GM21825 (cell line): ENCODE measurements around the gene TMUB2.

ENCODE experiments used
- ATAC-seq: cut with Tn5 transposase; IDR thresholded peaks from one replicate; pipeline ENCODE4 v1.9.1; 2021; ENCODE audit warnings: mild to moderate bottlenecking, moderate library complexity; ENCODE audit not compliant: unreplicated experiment

Gene TMUB2

DNA sequence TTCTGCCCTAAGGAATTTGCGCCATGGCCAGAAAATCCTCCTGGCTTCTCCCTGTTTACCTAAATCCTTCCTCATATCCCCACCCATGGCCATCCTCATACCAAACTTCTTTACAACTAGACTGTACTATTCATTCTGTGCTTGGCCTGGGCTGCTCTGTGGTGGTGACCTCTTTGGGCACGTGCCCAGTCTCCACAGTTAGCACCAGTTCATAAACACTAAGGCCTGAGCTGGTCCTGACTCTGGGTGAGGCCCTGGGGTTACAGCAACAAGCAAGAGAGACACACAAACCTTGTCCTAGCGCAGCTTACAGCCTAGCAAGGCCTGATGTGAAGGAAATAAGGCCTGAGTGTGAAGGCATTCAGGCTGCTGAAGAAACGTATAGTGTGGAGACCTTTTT is 16.0 kb downstream of the TMUB2 start:
- no peak for ATAC-seq

DNA sequence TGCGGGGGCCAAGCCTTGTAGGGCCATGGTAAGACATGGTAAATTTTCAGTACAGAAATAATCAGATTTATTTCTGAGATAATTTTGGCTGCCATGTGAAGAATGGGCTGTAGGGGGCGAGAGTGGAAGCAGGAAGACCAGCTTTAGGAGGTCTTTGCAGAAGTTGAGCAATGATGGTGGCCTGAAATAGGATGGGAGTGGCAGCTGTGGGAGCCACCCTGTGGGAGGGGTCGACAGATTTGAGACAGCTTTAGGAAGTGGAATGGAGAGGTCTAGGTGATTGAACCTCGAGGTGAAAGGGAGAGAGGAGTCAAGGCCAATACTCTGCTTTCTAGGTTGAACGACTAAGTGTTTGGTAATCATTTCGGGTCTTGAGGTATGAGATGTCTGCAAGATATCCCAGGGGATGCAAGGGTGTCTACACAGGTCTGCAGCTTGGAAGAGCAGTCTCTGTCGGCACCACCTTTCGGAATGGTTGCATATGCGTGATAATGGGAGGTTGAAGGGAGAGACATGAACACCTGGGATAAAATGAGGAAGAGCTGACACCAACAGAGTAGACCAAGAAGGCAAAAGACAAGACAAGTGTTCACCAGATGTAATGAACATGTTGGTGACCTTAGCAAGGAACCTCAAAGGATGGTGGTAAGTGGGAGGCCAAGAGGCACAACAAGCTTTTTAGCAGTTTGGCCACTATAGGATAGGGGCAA is 17.1 kb downstream of the TMUB2 start:
- ATAC-seq: no peak

DNA sequence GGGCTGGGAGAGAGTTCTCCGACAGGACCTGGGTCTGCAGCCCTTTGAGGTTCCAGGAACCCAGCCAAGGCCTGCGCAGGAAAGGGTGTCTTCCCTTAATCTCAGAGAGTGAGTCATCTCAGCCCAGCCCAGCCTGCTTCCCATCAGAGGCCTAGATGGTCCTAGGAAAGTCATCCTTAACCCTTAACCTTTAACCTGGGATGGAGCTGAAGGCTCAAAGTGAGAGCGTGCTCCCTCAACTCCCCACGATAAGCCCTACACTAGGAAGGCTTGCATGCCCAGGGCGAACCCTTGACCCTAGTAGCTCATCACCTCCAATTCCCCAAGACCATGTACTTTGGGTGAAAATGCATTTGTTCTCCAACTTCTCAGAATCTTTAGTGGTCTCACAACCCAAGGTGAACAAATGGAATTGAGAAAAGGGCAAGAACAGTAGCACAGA is 17.7 kb downstream of the TMUB2 start:
- no peak for ATAC-seq

DNA sequence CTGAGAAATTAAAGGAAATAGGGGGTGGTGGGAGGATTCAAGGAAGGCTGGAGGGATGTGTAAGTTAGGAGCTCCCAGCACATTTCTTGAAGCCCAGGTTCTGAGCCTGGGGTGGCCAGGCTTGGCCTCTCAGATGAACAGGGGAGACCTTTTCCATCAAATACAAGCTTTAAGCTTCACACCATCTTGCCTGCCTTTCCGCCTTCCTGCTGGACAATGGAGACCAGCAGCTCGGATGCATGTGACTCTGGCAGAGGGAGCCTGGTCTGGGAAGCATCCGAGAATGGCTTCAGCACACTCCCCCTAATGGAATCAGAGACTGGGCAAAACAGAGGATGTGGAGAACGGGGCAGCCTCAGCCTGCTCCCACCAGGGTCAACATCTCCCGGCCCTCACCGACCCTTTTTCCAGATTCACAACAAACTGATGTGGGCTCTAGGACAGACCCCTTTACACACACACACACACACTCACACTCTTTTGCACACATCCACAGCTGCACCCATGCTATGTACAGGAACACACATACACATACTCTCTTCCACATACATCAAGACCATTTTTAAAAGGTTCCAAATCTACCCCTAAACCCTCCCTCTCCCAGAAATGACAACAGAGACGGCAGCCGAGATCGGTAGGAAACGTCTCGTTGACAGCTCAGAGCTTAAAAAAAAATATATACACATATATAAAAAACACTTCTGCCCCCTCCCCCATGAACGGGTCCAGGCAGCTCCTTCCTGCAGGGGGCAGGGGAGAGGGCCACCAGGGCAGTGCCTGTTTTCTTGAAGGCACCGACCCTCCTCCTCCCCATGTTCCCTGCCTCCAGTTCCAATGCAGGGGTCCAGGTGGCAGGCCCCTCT is 19.4 kb downstream of the TMUB2 start:
- ATAC-seq: no peak

- no peak for ATAC-seq
Observed at GRCh38 chr17:44206825-44207155, 20.0 kb downstream of the TMUB2 start.

DNA sequence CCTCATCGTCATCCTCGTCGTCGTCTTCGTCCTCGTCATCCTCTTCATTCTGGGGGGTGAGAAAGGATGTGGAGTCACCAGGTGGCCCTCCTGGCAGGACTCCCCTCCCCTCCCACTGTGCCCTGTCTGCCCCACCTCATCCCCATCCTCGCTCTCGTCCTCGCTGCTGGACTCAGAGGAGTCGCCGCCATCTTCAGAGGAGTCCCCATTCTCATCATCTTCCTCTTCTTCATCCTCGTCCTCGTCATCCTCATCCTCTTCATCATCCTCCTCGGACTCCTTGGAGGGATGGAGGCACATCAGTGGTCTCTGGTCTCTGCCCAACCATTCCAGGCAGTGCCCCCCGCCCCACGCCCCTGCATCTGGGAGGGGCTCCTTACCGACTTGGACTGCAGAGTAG is 20.5 kb downstream of the TMUB2 start:
- no peak for ATAC-seq

DNA sequence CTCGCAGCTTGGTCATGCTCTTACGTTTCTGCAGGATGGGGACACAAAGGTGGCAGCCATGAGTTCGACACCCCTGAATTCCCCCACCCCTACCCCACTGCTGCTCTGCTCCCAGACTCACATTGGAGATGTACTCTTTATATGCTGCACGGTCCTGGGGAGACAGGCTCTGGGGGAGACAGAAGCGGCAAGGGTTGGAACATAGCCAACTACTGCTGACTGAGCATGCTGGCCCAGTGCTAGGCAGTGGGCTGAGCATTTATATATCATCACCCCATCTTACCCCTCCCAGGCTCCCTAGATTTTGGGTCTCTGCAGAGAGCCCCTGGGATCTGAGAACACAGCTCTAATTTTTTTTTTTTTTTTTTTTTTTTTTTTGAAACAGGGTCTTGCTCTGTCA is 21.0 kb downstream of the TMUB2 start:
- ATAC-seq: no peak

DNA sequence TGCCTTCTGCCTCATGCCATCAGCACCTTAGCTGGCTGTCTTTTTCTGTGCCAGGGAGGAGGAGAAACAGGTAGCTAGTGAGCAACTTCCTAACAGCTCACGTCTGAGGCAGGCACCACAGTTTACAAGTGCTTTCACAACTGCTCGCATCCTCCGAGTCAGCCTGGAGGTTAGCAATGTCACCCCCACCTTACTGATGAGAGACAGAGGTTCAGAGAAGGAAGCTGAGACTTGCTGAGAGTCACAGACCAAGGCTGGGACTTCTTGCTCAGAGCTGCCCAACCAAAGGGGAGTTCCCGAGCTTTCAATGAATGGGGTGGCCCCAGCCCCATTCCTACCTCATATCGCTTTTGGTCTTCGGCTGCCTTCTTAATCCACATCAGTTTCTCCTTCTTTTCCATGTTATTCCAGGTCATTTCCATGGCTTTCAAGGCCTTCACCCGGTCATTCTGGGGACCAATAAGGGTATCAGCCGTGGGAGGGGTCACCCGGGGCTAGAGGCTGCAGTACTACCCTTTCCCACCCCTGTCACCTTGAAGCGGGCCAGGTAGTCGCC is 23.1 kb downstream of the TMUB2 start:
- ATAC-seq: no peak

DNA sequence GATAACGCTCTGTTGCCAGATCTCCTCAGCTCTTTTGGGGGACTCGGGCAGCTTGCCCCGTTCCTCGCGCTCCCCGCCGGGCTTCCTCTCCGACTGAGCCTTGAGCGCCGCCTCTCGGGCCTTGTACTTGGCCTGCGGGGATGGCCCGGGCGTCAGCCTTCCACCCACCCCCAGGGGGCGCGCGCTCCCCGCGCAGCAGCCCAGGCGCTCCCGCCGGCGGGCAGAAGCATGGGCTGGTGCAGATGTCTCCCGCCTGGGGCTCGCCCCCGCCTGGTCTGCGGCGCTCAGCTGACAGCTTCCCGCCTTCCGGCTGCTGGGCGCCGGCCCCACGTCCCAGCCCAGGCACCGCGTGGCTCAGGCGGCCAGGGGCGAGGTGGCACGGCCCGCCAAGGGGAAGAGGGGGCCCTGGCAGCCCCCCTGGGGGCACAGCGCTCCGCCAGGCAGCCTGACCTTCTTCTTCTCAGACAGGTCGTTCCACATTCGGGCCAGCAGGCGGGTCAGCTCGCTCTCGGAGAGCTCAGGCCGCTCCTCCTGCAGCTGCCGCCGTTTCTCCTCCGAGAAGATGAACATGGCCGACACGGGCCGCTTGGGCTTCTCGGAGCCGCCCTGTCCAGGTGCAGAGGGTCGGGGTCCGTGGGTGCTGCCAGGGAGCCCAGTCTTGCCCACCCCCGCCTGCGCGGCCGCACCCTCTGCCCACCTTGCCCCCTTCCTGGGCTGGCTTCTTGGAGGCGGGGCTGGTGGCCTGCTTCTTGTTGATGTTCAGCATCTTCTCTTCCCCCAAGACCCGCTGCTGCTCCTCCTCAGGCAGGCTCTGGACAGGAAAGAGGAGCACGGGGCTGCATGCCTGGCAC is 23.8 kb downstream of the TMUB2 start:
- ATAC-seq: peak; percentile 61

GRCh38 chr17:44211281-44212265 is 24.8 kb downstream of the TMUB2 start:
- no peak for ATAC-seq

- no peak for ATAC-seq
Observed at GRCh38 chr17:44212507-44213402, 26.0 kb downstream of the TMUB2 start.

GRCh38 chr17:44213403-44214229 is 26.8 kb downstream of the TMUB2 start:
- no peak for ATAC-seq

GRCh38 chr17:44214230-44214494 is 27.4 kb downstream of the TMUB2 start:
- ATAC-seq: no peak

DNA sequence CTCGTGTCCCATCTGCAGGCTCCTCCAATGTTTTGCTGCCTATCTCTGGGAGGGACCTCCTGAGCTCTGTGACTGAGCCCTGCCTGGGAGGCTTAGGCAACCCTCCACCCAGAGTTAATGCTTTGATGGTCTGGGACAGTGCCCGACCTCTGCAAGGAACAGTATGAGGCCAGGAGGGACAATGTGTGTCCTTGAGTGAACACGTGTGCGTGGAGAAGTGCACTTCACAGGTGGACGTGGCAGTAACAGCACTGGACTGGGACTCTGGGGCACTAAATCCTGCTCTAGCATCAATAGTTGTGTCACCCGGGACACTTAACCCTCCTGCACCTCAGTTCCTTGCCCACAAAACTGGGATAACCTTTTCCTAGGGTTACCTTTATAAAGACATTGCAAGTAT is 28.1 kb downstream of the TMUB2 start:
- no peak for ATAC-seq

DNA sequence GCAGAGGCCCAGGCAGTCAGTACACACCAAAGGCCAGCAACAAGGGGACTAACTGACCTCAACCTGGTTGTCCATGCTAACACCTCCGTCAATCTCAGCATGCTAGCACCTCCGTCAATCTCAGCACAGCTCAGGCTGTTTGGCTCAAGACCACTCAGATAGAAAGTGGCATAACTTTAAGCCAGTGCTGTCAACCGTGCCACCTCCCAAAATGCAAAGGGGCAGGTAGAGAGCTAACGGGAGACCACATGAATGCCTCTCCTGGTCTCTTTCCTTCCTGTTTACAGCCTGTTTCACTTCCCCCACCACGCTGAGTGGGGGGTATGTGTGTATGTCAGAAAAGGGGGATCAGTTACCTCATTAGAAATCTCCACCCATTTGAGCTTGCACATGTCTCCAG is 29.4 kb downstream of the TMUB2 start:
- ATAC-seq: no peak

GRCh38 chr17:44216694-44217093 is 29.9 kb downstream of the TMUB2 start:
- no peak for ATAC-seq

DNA sequence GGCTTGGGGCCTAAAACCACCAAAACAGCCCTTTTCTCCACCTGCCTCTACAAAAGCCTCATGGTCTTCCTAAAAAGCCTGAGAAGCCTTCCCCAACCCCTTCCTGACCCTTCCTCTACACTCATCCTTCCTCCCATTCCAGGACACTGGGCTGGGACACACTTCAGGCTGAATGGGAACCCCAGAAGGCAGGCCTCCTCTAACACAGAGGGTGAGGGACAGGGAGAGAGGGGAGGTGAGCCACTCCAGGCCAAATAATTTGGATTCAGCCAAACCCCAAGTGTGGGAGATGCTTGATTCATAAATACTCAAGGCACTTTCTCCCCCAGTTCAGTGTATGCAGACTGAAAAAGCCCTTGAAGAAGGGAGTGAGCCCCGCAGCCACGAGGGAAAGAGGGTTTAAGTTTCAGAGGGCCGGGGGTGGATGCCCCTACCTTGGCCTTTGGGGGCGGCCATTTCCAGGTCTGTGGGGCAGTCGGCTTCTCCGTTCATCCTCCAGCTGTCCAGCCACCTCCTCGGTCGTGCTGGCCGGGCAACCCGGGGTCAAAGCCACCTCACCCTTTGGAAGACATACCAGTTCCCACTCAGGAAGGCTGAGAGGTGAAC is 31.1 kb downstream of the TMUB2 start:
- no peak for ATAC-seq
